SK-N-MC (cell line): ENCODE measurements around the gene MBTPS2.

Experiments used
- DNase-seq: peaks from one replicate; pipeline ENCODE4 v3.0.0-alpha.2; 2011; ENCODE audit warnings: low read depth, low spot score
- H3K27ac ChIP-seq: fragments of 200-600 bp; sonication (generic); 2 replicates; pipeline ENCODE4 v1.5.1; 2016; ENCODE audit warnings: mixed run types
- H3K36me3 ChIP-seq: fragments of 200-600 bp; sonication (generic); 2 replicates; pipeline ENCODE4 v1.6.1; 2017; ENCODE audit warnings: antibody characterized with exemption, low read length, mixed read lengths; ENCODE audit not compliant: insufficient read depth
- H3K4me3 ChIP-seq: fragments of 200-600 bp; sonication (generic); 2 replicates; pipeline ENCODE4 v1.5.1; 2016
- H3K9ac ChIP-seq: fragments of 200-600 bp; sonication (generic); 2 replicates; pipeline ENCODE4 v1.8.0; 2017; ENCODE audit warnings: mixed run types, mixed read lengths; ENCODE audit not compliant: insufficient read length
- H3K9me3 ChIP-seq: fragments of 200-600 bp; sonication (generic); 2 replicates; pipeline ENCODE4 v1.6.1; 2017; ENCODE audit warnings: low read depth, mild to moderate bottlenecking, antibody characterized with exemption, low read length, moderate library complexity, mixed read lengths
- EZH2 ChIP-seq: fragments of 200-600 bp; sonication (generic); IDR thresholded peaks from one replicate; pipeline ENCODE4 v1.6.1; 2017; ENCODE audit warnings: antibody characterized with exemption
- FOXP2 ChIP-seq: optimal IDR thresholded peaks from 2 replicates; pipeline ENCODE3; 2011; ENCODE audit warnings: mild to moderate bottlenecking, moderate library complexity; ENCODE audit not compliant: insufficient read depth; ENCODE audit errors: extremely low read length, control extremely low read depth
- POLR2AphosphoS5 ChIP-seq: IDR thresholded peaks from 2 replicates; pipeline ENCODE4 v1.6.1; 2012; ENCODE audit warnings: mild to moderate bottlenecking, low read depth, low read length, borderline replicate concordance

MBTPS2 gene

GRCh38 chrX:21911481-21911880 is 72.1 kb downstream of the MBTPS2 start:
- H3K9ac ChIP-seq = no peak overlapping the region
- no peaks in the 10 kb centered on the region for H3K9me3 ChIP-seq
- H3K4me3 ChIP-seq = no peak overlapping the region
- no peaks in the 10 kb centered on the region for H3K36me3 ChIP-seq
- no peak for DNase-seq
- TF ChIP-seq POLR2AphosphoS5 = no peak
- no peak for TF ChIP-seq EZH2
- H3K27ac ChIP-seq = no peak overlapping the region

GRCh38 chrX:21912220-21912619 is 72.8 kb downstream of the MBTPS2 start:
- no peak overlapping the region for H3K27ac ChIP-seq
- DNase-seq = no peak
- no peak overlapping the region for H3K9ac ChIP-seq
- H3K4me3 ChIP-seq = no peak overlapping the region
- no peak for TF ChIP-seq EZH2
- H3K9me3 ChIP-seq = no peaks in the 10 kb centered on the region
- no peaks in the 10 kb centered on the region for H3K36me3 ChIP-seq

- no peak for DNase-seq
- H3K9ac ChIP-seq = no peak overlapping the region
- no peaks in the 10 kb centered on the region for H3K36me3 ChIP-seq
- TF ChIP-seq EZH2 (no peak), POLR2AphosphoS5 (no peak), FOXP2 (no peak)
- H3K9me3 ChIP-seq = no peaks in the 10 kb centered on the region
- no peak overlapping the region for H3K4me3 ChIP-seq
- no peak overlapping the region for H3K27ac ChIP-seq
Observed at GRCh38 chrX:21912989-21913388, 73.6 kb downstream of the MBTPS2 start.

GRCh38 chrX:21926116-21926515 is 86.7 kb downstream of the MBTPS2 start:
- Histone ChIP-seq H3K36me3 (no peaks in the 10 kb centered on the region), H3K9ac (peak overlapping the region; percentile 61), H3K27ac (peak overlapping the region; percentile 91), H3K4me3 (peak overlapping the region; percentile 58), H3K9me3 (no peaks in the 10 kb centered on the region)
- TF ChIP-seq FOXP2 (no peak), EZH2 (no peak), POLR2AphosphoS5 (no peak)
- DNase-seq = no peak

- Histone ChIP-seq H3K4me3 (peak overlapping the region; percentile 58), H3K36me3 (no peaks in the 10 kb centered on the region), H3K27ac (peak overlapping the region; percentile 91), H3K9ac (peak overlapping the region; percentile 61), H3K9me3 (no peaks in the 10 kb centered on the region)
- TF ChIP-seq EZH2 (no peak), POLR2AphosphoS5 (no peak), FOXP2 (no peak)
- DNase-seq = no peak
Observed at GRCh38 chrX:21926527-21927278, 87.3 kb downstream of the MBTPS2 start.

- Histone ChIP-seq H3K9ac (no peak overlapping the region), H3K27ac (no peak overlapping the region), H3K36me3 (no peaks in the 10 kb centered on the region), H3K4me3 (no peak overlapping the region), H3K9me3 (no peaks in the 10 kb centered on the region)
- no peak for DNase-seq
- TF ChIP-seq FOXP2 (no peak), EZH2 (no peak), POLR2AphosphoS5 (no peak)
Observed at GRCh38 chrX:21929209-21929608, 89.8 kb downstream of the MBTPS2 start.

GRCh38 chrX:21930986-21931385 is 91.6 kb downstream of the MBTPS2 start:
- peak overlapping the region; percentile 45; the same call in 1 of the 2 replicates for H3K27ac ChIP-seq
- no peaks in the 10 kb centered on the region for H3K9me3 ChIP-seq
- no peak for DNase-seq
- no peak overlapping the region for H3K9ac ChIP-seq
- H3K36me3 ChIP-seq = no peaks in the 10 kb centered on the region
- no peak for TF ChIP-seq FOXP2
- no peak for TF ChIP-seq POLR2AphosphoS5
- TF ChIP-seq EZH2 = no peak
- no peak overlapping the region for H3K4me3 ChIP-seq

- Histone ChIP-seq H3K9me3 (no peaks in the 10 kb centered on the region), H3K4me3 (no peak overlapping the region), H3K36me3 (no peaks in the 10 kb centered on the region), H3K27ac (peak overlapping the region; percentile 45; the same call in 1 of the 2 replicates), H3K9ac (no peak overlapping the region)
- DNase-seq = no peak
- TF ChIP-seq FOXP2 (no peak), POLR2AphosphoS5 (no peak), EZH2 (no peak)
Observed at GRCh38 chrX:21932292-21933002, 93.0 kb downstream of the MBTPS2 start.

GRCh38 chrX:21933077-21933476 is 93.7 kb downstream of the MBTPS2 start:
- H3K4me3 ChIP-seq = no peak overlapping the region
- no peak for DNase-seq
- H3K9me3 ChIP-seq = no peaks in the 10 kb centered on the region
- no peak overlapping the region for H3K9ac ChIP-seq
- no peak overlapping the region; the same call in 1 of the 2 replicates for H3K27ac ChIP-seq
- H3K36me3 ChIP-seq = no peaks in the 10 kb centered on the region
- TF ChIP-seq EZH2 (no peak), FOXP2 (no peak), POLR2AphosphoS5 (no peak)
